Measurements from ENCODE around the gene SUPT5H. TPM values are rescaled to one million over a fixed set of nuclear protein-coding genes. Genes with fewer than 3 reads are reported as not detected.

Gene SUPT5H
- total RNA-seq, 1 experiment from 2014 or later, result 171 TPM

DNA sequence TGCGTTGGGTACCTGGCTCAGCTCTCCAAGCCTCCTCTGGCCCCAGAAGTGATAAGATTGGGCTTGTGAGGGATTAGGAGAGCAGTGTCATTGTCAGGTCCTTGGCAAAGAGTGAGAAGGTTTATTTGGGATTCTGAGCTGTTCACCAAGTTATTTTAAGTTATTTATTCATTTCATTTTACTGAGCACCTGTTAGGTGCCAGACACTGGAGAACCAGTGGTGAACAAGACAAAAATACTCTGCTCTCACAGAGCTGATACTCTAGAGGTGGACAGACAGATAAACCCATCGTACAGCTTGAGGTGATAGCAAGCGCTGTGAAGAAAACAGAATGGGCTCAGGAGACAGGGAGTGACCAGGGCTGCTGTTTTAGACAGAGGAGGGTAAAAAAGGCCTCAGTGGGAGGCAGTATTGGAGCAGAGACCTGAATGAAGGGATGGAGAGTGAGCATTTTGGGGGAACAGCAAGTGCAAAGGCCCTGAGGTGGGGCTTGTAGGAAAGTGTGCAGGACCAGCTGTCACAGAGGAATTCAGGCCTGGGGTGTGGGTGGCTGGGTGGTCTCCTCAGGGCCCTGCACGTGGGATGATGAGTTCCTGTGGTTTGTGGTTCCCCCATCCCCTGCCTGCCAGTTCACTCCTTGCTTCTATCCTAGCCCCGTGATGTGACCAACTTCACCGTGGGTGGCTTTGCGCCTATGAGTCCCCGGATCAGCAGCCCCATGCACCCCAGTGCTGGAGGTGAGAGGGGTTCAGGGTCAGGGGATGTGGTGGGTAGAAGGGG is 26.6 kb downstream of the SUPT5H start:
- no TSS peak for BruUV-seq (replicated peaks)
- intact Hi-C loops (cut with micrococcal nuclease; ENCODE audit: unreplicated experiment), result no loop called here
- Mint-ChIP-seq H3K27ac (ENCODE audit: unreplicated experiment) (peak overlapping the region; percentile 17), H3K27me3 (ENCODE audit: insufficient read depth, unreplicated experiment) (no peaks in the 10 kb centered on the region), H3K4me1 (ENCODE audit: low read depth, unreplicated experiment) (no peaks in the 10 kb centered on the region), H3K36me3 (ENCODE audit: insufficient read depth, unreplicated experiment) (peaks cover 92% of the 10 kb centered on the region), H3K4me3 (ENCODE audit: unreplicated experiment) (no peak overlapping the region), H3K9me3 (ENCODE audit: unreplicated experiment) (no peaks in the 10 kb centered on the region)
- ChIA-PET POLR2A (no interaction called here), CTCF (no interaction called here)
- TF ChIP-seq, protein P1, sequence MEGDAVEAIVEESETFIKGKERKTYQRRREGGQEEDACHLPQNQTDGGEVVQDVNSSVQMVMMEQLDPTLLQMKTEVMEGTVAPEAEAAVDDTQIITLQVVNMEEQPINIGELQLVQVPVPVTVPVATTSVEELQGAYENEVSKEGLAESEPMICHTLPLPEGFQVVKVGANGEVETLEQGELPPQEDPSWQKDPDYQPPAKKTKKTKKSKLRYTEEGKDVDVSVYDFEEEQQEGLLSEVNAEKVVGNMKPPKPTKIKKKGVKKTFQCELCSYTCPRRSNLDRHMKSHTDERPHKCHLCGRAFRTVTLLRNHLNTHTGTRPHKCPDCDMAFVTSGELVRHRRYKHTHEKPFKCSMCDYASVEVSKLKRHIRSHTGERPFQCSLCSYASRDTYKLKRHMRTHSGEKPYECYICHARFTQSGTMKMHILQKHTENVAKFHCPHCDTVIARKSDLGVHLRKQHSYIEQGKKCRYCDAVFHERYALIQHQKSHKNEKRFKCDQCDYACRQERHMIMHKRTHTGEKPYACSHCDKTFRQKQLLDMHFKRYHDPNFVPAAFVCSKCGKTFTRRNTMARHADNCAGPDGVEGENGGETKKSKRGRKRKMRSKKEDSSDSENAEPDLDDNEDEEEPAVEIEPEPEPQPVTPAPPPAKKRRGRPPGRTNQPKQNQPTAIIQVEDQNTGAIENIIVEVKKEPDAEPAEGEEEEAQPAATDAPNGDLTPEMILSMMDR (IDR thresholded peaks at IDR 0.05; ENCODE audit: insufficient read depth in 1 of 2, low read depth in 1 of 2, low read length in 1 of 2, severe bottlenecking in 1 of 2, unreplicated experiment in 1 of 2), result no peak
- H3K9me3 ChIP-seq, result no peaks in the 10 kb centered on the region
- DNase-seq, result no peak
- no peaks in the 10 kb centered on the region for H3K27me3 ChIP-seq (replicated peaks; ENCODE audit: control insufficient read depth, insufficient read depth, low read length)
- H3K36me3 ChIP-seq (ENCODE audit: control insufficient read depth, insufficient read depth, low read length), result peaks cover 21% of the 10 kb centered on the region
- no peak overlapping the region for H3K4me3 ChIP-seq (ENCODE audit: low read depth, low read length)
- H3K4me1 ChIP-seq, result no peaks in the 10 kb centered on the region

- intact Hi-C loops (cut with micrococcal nuclease; ENCODE audit: unreplicated experiment), result no loop called here
- H3K27me3 Mint-ChIP-seq (ENCODE audit: insufficient read depth, unreplicated experiment), result no peaks in the 10 kb centered on the region
- H3K4me1 ChIP-seq, result no peaks in the 10 kb centered on the region
- BruUV-seq (replicated peaks), result no TSS peak
- peaks cover 21% of the 10 kb centered on the region for H3K36me3 ChIP-seq (ENCODE audit: control insufficient read depth, insufficient read depth, low read length)
- TF ChIP-seq, protein P1 (IDR thresholded peaks at IDR 0.05; ENCODE audit: insufficient read depth in 1 of 2, low read depth in 1 of 2, low read length in 1 of 2, severe bottlenecking in 1 of 2, unreplicated experiment in 1 of 2), result no peak
- no peak overlapping the region for H3K4me3 Mint-ChIP-seq (ENCODE audit: unreplicated experiment)
- no peaks in the 10 kb centered on the region for H3K9me3 Mint-ChIP-seq (ENCODE audit: unreplicated experiment)
- H3K9me3 ChIP-seq, result no peaks in the 10 kb centered on the region
- POLR2A ChIA-PET, result no interaction called here
- H3K4me3 ChIP-seq (ENCODE audit: low read depth, low read length), result no peak overlapping the region
- CTCF ChIA-PET, result no interaction called here
- no peak overlapping the region for H3K27ac Mint-ChIP-seq (ENCODE audit: unreplicated experiment)
- H3K4me1 Mint-ChIP-seq (ENCODE audit: low read depth, unreplicated experiment), result no peaks in the 10 kb centered on the region
- H3K36me3 Mint-ChIP-seq (ENCODE audit: insufficient read depth, unreplicated experiment), result peaks cover 93% of the 10 kb centered on the region
- no peak for DNase-seq
- H3K27me3 ChIP-seq (replicated peaks; ENCODE audit: control insufficient read depth, insufficient read depth, low read length), result no peaks in the 10 kb centered on the region
Measured at GRCh38 chr19:39472746-39473442, 27.5 kb downstream of the SUPT5H start.

- Histone ChIP-seq H3K4me3 (ENCODE audit: low read depth, low read length) (no peak overlapping the region), H3K36me3 (ENCODE audit: control insufficient read depth, insufficient read depth, low read length) (peaks cover 20% of the 10 kb centered on the region), H3K27me3 (replicated peaks; ENCODE audit: control insufficient read depth, insufficient read depth, low read length) (no peaks in the 10 kb centered on the region), H3K4me1 (no peaks in the 10 kb centered on the region), H3K9me3 (no peaks in the 10 kb centered on the region)
- ChIA-PET POLR2A (interaction anchor here (1.2 kb wide), 1 partner anchor 38 kb away, joined by 6 read pairs; the partner anchor contains the start of gene RPS16), CTCF (interaction anchor here (0.6 to 1.7 kb wide), 10 partner anchors 21 to 198 kb away, joined by 3 to 18 read pairs (median 6); partner anchors contain the start of genes DLL3, EID2B, MED29 and PAF1)
- Mint-ChIP-seq H3K9me3 (ENCODE audit: unreplicated experiment) (no peaks in the 10 kb centered on the region), H3K4me3 (ENCODE audit: unreplicated experiment) (no peak overlapping the region), H3K27ac (ENCODE audit: unreplicated experiment) (no peak overlapping the region), H3K36me3 (ENCODE audit: insufficient read depth, unreplicated experiment) (peaks cover 91% of the 10 kb centered on the region), H3K4me1 (ENCODE audit: low read depth, unreplicated experiment) (no peaks in the 10 kb centered on the region), H3K27me3 (ENCODE audit: insufficient read depth, unreplicated experiment) (no peaks in the 10 kb centered on the region)
- TF ChIP-seq, protein P1 (IDR thresholded peaks at IDR 0.05; ENCODE audit: insufficient read depth in 1 of 2, low read depth in 1 of 2, low read length in 1 of 2, severe bottlenecking in 1 of 2, unreplicated experiment in 1 of 2), result no peak
- no peak for DNase-seq
- no TSS peak for BruUV-seq (replicated peaks)
- intact Hi-C loops (cut with micrococcal nuclease; ENCODE audit: unreplicated experiment), result no loop called here
Measured at GRCh38 chr19:39473443-39473960, 28.1 kb downstream of the SUPT5H start.

Measured in Caco-2 (cell line).